PFSK-1 (cell line): ENCODE data around the gene COL23A1.

Experiments
- FOXP2 ChIP-seq: optimal IDR thresholded peaks from 2 replicates; pipeline ENCODE3; 2011; ENCODE audit warnings: borderline replicate concordance, control low read depth, inconsistent platforms; ENCODE audit not compliant: insufficient read depth; ENCODE audit errors: extremely low read length, extremely low read depth
- POLR2AphosphoS5 ChIP-seq: IDR thresholded peaks from 2 replicates; pipeline ENCODE4 v1.6.1; 2012; ENCODE audit warnings: low read depth, mild to moderate bottlenecking, control low read depth, low read length, moderate library complexity
- REST ChIP-seq, 2 experiments: IDR thresholded peaks; 2 replicates each; pipeline versions ENCODE4 v1.6.1 to v1.8.0; 2011 to 2012; ENCODE audit warnings: low read depth in 2 of 2, low read length in 2 of 2, control low read depth in 1 of 2, inconsistent platforms in 1 of 2, mild to moderate bottlenecking in 1 of 2, moderate library complexity in 1 of 2; ENCODE audit not compliant: insufficient read depth in 1 of 2
- SIN3A ChIP-seq: IDR thresholded peaks from 2 replicates; pipeline ENCODE4 v1.6.1; 2012; ENCODE audit warnings: mild to moderate bottlenecking, low read length, moderate library complexity, borderline replicate concordance; ENCODE audit not compliant: insufficient read depth
- TAF1 ChIP-seq: IDR thresholded peaks from 2 replicates; pipeline ENCODE4 v1.6.1; 2012; ENCODE audit warnings: low read length, control low read depth, borderline replicate concordance; ENCODE audit not compliant: insufficient read depth

GRCh38 chr5:178582291-178582690 is 7.9 kb downstream of the COL23A1 start:
- no peak for TF ChIP-seq POLR2AphosphoS5
- no peak for TF ChIP-seq TAF1
- TF ChIP-seq SIN3A, result no peak
- TF ChIP-seq FOXP2, result no peak
- no peak for TF ChIP-seq REST (IDR thresholded peaks at IDR 0.05; ENCODE audit: insufficient read depth in 1 of 2, low read depth in 2 of 2, low read length in 2 of 2)
